GM19025 (cell line): ENCODE results near the gene TMEM141.
"Not testable (repeated sequence)": the region's sequence is repeated elsewhere in the genome, so short reads cannot be mapped to it uniquely, and the experiment has no call there.

ENCODE experiments used
- ATAC-seq: cut with Tn5 transposase; IDR thresholded peaks from one replicate; pipeline ENCODE4 v1.9.1; 2021; ENCODE audit warnings: mild to moderate bottlenecking, low read depth, moderate library complexity; ENCODE audit not compliant: unreplicated experiment

TMEM141 gene

GRCh38 chr9:136754626-136755301 is 36.4 kb upstream of the TMEM141 start:
- no peak for ATAC-seq

DNA sequence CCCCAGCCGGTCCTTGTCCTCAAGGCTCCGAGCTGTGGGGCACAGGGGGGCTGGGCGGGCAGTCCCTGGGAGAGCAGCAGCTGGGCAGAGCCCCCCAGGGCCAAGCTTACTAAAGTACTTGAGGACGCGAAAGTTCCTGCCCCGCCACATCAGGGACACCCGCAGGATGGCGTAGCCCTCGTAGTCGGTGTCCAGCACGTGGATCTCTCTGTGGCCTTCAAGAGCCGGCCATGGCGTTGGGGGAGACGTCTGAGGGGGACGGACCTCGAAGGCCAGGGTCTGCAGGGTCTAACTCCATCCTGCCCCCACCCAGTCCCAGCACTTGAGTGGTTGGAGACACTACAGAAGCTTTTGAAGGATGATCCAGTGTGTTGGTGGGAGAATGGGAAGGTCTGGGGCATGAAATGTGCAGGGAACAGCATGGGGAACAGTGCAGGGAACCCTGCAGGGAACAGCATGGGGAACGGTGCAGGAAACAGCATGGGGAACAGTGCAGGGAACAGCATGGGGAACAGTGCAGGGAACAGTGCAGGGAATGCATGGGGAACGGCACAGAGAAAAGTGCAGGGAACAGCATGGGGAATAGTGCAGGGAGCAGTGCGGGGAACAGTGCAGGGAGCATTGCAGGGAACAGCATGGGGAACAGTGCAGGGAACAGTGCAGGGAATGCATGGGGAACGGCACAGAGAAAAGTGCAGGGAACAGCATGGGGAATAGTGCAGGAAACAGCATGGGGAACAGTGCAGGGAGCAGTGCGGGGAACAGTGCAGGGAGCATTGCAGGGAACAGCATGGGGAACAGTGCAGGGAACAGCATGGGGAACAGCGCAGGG is 35.6 kb upstream of the TMEM141 start:
- not testable (repeated sequence) for ATAC-seq

DNA sequence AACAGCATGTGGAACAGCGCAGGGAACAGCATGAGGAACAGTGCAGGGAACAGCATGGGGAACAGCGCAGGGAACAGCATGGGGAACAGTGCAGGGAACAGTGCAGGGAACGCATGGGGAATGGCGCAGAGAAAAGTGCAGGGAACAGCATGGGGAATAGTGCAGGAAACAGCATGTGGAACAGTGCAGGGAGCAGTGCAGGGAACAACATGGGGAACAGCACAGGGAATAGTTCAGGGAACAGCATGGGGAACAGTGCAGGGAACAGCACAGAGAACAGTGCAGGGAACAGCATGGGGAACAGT is 35.1 kb upstream of the TMEM141 start:
- ATAC-seq, result no peak

- ATAC-seq, result no peak
Observed at GRCh38 chr9:136756836-136757235, 34.3 kb upstream of the TMEM141 start.

DNA sequence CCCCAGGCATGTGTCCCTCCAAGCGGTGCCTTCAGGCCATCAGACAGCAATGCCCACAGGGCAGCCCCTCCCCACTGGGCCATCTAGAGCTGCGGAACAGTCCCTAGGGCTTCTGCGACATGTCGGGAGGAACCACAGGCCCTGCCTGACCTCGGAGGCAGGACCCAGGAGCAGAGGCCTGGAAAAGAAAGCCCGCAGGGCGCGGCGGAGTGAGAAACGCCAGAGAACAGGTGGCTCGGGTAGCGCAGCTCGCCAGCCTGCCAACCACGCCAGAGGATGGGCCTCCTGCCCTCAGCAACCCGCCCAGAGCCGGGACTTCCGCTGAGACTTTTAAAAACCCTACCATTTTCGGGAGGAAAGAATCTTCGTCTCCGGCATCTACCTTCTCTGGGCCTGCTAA is 33.8 kb upstream of the TMEM141 start:
- no peak for ATAC-seq

- no peak for ATAC-seq
Observed at GRCh38 chr9:136757751-136758140, 33.4 kb upstream of the TMEM141 start.

GRCh38 chr9:136759001-136759400 is 32.1 kb upstream of the TMEM141 start:
- ATAC-seq, result no peak

GRCh38 chr9:136759436-136760325 is 31.5 kb upstream of the TMEM141 start:
- no peak for ATAC-seq

GRCh38 chr9:136760424-136760823 is 30.7 kb upstream of the TMEM141 start:
- ATAC-seq, result no peak

DNA sequence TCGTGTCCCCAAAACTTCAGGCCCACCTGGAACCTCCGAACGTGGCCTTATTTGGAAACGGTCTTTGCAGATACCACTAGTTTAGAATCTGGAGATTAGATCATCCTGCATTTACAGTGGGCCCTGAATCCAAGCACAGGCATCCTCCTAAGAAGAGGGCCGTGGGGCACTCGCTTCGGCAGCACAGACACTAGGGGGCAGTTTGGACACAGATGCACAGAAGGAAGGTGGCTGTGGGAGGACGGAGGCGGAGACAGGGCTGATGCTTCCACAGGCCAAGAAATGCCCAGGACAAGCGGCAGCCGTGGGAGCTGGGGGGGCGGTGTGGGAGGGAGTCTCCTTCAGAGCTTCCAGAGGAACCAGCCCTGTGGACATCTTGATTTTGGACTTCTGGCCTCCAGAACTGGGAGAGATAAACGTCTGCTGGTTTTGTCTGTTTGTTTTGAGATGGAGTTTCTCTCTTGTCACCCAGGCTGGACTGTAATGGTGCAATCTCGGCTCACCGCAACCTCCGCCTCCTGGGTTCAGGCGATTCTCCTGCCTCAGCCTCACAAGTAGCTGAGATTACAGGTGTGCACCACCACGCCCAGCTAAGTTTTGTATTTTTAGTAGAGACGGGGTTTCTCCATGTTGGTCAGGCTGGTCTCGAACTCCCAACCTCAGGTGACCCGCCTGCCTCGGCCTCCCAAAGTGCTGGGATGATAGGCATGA is 30.2 kb upstream of the TMEM141 start:
- ATAC-seq, result not testable (repeated sequence)

DNA sequence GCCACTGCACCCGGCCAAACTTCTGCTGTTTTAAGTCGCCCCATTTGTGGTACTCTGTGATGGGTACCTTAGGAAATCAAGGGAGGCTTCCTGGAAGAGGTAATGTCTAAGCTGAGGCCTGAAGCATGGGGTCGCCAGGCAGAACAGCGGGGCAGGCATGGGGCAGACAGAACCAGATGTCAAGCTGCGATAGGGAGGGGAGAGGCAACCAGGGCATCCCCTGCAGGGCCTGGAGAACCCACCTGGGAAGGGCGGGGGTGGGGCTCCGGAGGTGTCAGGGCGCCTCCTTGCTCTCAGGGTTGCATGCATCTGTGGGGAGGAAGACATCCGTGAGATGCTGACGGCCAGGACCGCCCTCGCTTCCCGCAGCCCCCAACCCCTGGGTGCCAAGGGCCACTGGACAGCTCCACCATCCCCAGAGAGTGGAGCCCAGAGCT is 29.6 kb upstream of the TMEM141 start:
- ATAC-seq, result no peak

- no peak for ATAC-seq
Observed at GRCh38 chr9:136762221-136762691, 28.9 kb upstream of the TMEM141 start.

DNA sequence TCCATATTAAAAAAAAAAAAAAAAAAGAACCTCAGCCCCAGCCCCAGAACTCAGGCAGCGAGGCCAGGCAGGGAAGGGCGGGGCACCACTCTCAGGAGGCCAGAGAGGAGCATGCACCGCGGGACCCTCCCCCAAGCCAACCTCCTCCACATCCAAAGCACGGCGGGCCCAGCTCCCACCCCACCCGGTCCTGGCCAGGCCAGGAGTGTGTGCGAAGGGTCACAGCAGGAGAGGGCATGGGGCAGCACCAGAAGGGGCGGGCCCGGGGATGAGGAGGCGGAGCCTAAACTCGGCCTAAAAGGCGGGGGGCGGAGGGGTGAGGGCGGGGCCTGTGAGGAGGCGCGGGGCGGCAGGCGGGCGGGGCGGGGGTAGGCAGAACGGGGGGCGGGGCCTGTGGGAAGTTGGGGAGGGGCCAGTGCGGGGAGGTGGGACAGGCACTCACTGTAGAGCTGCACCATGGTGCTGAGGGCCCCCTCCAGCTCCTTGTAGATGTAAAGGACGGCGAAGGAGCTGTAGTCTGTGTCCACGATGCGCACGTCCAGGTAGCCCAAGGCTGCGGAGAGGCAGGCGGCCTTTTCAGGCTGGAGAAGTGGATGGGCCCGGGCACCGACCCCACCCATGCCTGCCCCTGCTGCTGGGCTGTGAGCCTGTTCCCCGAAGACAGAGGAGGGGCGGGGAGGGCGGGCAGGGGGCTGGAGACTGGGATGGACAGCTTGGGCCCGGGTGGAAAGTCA is 28.1 kb upstream of the TMEM141 start:
- ATAC-seq, result no peak

DNA sequence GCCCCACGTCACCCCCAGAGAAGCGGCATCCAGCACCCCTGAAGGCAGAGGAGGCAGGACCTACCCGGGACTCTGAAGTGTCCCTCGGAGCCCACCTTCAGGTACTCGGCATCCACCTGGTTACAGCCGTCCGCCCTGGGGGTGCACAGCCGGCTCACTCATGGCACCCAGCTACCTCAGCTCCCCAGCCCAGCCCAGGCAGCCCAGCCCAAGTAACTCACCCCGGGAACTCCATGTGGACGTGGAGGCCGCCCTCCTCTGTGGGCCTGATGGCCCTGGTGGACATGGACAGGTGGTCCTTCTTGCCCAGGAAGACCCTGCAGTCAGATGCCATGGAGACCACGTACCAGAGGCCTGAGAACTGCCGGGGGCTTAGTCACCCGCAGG is 27.5 kb upstream of the TMEM141 start:
- ATAC-seq, result no peak

GRCh38 chr9:136764301-136764891 is 26.7 kb upstream of the TMEM141 start, which contains the start of gene LCN15:
Gene LCN15 (minus strand): TSS chr9:136764518. CDS start chr9:136764488, 30 bp downstream.
- ATAC-seq, result no peak

GRCh38 chr9:136765041-136765440 is 26.1 kb upstream of the TMEM141 start:
- ATAC-seq, result no peak

DNA sequence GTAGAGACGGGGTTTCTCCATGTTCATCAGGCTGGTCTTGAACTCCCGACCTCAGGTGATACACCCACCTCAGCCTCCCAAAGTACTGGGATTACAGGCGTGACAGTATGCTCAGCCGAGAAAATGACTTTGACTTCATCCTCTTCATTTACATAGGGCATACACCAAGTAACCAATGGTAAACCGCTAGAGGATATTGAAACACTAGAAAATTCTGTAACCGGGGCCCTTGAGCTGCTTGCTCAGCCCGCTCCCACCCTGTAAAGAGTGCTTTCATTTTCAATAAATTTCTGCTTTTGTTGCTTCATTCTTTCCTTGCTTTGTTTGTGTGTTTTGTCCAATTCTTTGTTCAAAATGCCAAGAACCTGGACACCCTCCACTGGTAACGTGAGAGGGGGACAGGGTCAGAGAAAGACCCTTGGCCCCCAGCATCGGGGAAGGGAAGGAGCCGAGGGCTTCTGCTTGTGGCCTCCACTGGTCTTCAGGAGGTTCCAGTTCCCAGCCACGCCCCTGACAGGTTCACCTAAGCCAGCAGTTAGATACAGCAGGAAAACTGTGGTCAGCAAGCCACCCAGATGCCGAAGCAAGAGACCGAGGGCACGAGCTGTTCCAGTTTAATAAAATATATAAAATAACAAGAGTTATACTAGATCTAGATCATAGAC is 25.3 kb upstream of the TMEM141 start:
- not testable (repeated sequence) for ATAC-seq

- not testable (repeated sequence) for ATAC-seq
Observed at GRCh38 chr9:136766410-136767120, 24.6 kb upstream of the TMEM141 start.
